T-helper 1 cell (primary cell): ENCODE data around the gene CRIP3.
"Not testable (repeated sequence)": the region's sequence is repeated elsewhere in the genome, so short reads cannot be mapped to it uniquely, and the experiment has no call there.

Experiments used
- DNase-seq, 5 donors: peaks; one replicate each; pipeline ENCODE4 v3.0.0-alpha.2; 2012 to 2020

CRIP3 gene

GRCh38 chr6:43304882-43305281 lies 3.7 kb downstream of the CRIP3 start:
- DNase-seq: no peak

DNA sequence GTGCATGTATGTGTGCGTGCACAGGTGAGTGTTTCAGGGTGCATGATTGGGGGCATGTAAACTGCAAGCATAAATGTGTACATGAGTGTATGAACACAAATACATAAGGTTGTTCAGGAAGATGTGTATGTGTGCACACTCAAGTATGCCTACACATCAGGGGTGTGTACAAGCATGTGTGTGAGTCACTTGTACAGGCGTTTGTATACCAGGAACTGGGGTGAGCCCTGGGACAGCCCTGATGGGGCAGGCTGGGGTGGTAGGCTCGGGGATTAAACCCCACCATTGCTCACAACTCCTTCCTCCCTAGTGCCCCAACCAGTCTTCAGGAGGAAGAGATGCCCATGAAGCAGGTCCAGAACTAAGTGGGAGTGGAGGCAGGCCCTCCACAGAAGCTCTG lies 4.3 kb downstream of the CRIP3 start:
- DNase-seq: no peak

GRCh38 chr6:43303751-43304331 lies 4.8 kb downstream of the CRIP3 start:
- no peak for DNase-seq

DNA sequence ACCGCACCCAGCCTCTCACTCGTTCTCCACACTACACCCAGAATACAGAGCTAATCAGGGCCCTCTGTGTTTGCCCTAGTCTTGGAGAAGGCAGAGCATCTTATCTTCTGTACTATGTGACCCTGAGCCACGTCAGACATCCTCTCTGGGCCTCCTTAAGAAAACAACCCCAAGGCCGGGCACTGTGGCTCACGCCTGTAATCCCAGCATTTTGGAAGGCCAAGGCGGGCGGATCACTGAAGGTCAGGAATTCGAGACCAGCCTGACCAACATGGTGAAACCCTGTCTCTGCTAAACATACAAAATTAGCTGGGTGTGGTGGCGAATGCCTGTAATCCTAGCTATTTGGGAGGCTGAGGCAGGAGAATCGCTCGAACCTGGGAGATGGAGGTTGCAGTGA lies 5.6 kb downstream of the CRIP3 start:
- DNase-seq: not testable (repeated sequence)

DNA sequence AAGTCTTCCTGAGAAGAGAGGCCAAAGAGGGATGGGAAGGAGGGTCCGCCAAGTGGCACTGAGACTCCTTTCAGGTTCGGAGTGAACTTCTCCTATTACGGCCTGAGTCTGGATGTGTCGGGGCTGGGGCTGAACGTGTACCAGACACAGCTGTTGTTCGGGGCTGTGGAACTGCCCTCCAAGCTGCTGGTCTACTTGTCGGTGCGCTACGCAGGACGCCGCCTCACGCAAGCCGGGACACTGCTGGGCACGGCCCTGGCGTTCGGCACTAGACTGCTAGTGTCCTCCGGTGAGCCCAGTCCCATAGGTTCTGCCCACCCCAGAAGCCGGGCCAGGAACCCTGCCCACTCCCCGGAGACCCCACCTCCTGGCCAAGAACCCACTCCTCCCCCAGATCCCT lies 6.5 kb downstream of the CRIP3 start:
- DNase-seq: no peak

DNA sequence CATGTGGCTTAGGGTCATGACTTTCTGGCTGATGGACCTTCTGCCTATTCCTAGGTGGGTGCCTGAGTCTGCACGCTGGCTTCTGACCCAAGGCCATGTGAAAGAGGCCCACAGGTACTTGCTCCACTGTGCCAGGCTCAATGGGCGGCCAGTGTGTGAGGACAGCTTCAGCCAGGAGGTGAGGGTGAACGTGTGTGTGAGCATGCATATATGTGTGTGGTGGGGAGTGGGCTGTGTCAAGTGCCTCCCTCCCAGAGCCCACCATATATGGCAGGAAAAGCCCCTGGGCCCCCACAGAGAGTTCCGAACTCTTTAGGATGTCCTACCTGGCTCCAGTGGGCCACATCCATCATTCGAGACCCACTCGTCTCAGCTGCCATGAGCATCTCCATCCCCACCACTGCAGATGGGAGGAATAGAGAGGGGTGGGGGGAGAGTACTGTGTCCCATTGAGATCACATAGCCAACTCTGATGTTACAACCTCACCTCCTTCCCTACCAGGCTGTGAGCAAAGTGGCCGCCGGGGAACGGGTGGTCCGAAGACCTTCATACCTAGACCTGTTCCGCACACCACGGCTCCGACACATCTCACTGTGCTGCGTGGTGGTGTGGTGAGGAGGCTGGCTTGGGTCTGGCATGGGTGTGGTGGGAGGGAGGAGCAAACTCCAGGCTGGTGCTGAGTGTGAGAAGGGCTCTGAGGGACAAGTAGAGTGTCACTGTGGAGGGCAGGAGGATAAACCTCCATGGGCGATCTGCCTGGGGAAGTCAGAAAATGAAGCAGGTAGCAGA lies 7.3 kb downstream of the CRIP3 start:
- DNase-seq: no peak

DNA sequence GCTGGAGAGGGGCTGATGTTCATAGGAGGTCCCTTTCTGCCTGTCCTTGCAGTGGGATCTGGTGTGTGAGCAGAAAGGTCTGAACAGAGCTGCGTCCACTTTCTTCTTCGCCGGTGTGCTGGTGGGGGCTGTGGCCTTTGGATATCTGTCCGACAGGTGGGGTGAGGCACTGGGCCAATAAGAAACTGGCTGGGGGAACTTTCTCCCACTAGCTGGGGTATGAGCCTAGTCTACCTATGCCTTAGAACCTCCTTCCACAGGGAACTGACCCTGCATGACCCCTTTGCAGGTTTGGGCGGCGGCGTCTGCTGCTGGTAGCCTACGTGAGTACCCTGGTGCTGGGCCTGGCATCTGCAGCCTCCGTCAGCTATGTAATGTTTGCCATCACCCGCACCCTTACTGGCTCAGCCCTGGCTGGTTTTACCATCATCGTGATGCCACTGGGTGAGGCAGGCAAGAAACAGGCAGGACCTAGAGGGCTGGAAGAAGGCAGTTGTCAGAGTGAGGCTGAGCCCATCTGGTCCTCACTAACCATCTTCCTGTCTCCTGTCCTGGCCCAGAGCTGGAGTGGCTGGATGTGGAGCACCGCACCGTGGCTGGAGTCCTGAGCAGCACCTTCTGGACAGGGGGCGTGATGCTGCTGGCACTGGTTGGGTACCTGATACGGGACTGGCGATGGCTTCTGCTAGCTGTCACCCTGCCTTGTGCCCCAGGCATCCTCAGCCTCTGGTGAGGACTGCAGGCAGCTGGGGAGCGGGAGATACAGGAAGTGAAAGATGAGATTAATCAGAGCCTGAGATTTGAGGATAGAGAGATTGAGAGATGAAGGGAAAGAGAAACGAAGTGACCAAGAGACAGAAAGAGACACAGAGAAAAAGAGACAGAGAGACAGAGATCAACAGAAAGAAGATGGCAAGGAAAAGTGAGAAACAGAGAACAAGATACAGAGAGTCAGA lies 9.0 kb downstream of the CRIP3 start:
- DNase-seq: no peak

DNA sequence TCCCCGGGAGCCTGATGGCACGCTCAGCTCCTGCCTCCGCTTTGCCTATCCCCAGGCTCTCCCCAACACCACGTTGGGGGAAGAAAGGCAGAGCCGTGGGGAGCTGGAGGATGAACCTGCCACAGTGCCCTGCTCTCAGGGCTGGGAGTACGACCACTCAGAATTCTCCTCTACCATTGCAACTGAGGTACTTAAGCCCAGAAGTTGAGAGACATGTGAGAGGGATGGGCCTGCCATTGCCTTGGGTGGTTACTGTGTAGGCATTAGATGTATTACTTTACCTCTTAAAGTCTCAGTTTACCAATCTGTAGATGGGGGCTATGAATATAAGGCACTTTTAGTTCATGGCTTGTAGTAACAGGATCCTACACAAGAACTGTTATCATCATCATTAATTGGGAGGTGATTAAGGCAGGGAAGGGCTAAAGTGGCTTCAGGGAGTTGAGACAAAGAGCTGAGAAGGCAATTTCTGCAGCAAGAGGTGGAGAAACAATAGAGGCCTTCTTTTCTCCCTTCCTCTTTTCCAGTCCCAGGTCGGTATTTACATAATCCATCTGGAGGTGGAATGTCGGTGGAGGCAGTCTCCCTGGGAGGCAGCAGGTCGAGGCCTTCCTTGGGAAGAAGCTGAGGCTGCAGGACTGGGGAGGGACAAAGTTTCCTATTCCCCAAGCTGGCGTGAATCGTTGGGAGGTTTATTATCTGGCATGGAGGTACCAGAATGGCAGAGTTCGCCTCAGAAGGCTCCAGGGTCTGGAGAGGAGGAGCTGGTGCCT lies 9.9 kb downstream of the CRIP3 start:
- no peak for DNase-seq

DNA sequence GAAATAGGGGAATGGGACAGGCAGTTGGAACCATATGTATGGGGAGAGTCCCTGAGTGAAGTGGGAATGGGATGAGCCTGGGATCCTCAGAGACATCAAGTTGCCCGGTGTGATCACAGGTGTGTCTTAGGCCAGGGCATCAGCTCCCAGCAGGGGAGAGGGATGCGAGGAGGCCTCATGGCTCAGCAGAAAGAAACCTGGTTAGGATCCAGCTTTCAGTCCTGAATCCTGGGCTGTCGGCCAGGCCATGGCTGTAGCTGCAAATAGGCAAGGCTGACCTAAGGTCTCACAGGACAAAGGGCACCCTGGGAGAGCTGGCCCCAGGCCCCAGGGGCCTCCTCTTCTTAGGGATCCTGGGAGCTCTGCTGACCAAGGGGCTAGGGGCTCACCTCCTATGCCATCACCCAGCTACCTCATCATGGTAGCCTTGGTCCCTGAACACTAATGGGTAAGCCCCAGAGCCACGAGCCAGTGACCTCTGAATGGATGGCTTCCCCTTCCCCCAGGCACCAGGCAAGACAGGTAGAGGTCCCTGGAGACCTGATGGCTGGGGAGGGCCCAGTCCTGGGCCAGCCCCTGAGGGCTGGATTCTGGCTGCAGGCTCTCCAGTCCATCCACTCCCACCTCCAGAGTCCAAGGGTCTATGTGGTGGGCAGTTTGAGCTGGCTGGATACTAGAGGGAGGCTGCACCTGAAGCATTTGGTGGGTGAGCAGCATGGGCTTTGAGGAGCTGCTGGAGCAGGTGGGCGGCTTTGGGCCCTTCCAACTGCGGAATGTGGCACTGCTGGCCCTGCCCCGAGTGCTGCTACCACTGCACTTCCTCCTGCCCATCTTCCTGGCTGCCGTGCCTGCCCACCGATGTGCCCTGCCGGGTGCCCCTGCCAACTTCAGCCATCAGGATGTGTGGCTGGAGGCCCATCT lies 10.7 kb downstream of the CRIP3 start, which contains the start of gene SLC22A7:
TSS of gene SLC22A7 (plus strand) at position 617 of the 921 bp plus-strand sequence. CDS start at position 716, 99 bp downstream.
- no peak for DNase-seq

DNA sequence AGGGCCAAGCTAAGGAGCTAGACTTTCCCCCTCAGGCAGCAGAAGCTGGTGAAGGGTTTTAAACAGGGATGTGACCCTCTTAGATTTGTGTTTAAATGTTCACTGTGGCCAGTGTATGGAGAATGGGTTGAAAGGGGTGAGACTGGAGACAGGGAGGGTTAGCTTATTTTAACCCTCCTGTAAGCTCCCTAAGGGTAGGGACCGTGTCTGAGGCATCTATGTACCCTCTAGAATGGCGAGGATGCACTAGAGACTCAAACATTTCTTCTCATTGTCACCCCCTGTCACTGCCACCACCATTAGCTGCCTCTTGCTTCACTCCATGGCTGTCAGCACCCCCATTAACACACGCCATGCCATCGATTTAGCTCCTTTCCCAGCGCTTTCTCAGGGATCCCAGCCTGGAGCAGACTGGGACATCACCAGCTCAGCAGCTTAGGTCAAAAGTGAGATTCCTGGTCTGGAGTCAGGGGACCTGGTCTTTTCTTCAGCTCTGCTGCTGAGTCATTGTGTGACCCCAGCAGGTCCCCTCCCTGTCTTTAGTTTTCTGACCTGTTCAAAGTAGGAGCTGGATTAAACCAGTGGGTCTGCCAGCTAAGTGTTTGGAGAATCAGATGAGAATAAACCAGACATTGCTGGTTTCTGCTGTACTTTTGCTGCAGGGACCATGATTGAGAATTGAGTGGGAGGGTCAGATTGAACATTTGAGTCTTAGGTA lies 11.7 kb downstream of the CRIP3 start:
- DNase-seq: no peak

- DNase-seq: no peak
Observed at GRCh38 chr6:43295456-43295855, 13.2 kb downstream of the CRIP3 start.

GRCh38 chr6:43294536-43294935 lies 14.1 kb downstream of the CRIP3 start:
- DNase-seq: no peak

- no peak for DNase-seq
Observed at GRCh38 chr6:43293698-43294097, 14.9 kb downstream of the CRIP3 start.

DNA sequence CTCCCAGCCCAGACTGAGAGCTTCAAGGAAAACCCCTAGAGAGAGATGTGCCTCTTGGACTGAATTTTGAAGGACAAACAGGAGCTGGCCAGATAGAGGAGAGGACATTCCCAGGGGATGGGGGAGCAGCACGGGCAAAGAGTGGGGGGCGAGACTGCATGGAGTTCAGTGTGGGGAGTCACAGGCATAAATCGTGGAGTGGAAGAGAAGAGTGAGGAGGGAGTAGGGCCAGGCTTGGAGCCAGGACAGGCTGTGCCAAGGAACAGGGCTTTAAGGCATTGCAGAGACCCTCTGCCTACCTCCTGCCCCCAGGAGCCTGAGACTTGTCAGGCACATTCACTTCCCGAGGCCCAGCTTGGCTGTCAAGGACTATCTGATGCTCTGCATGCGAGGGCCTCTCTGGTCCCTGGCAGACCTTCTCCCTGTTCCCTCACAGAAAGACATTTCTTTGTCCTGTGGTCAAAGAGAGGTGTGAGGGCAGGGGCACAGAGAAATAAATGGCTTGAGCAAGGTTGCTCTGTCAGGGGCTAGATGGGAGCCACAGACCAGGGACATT lies 15.8 kb downstream of the CRIP3 start:
- DNase-seq: no peak

GRCh38 chr6:43292341-43292740 lies 16.3 kb downstream of the CRIP3 start:
- no peak for DNase-seq

GRCh38 chr6:43291708-43292107 lies 16.9 kb downstream of the CRIP3 start:
- DNase-seq: no peak

GRCh38 chr6:43290905-43291355 lies 17.7 kb downstream of the CRIP3 start:
- DNase-seq: no peak

- DNase-seq: no peak
Observed at GRCh38 chr6:43290339-43290904, 18.2 kb downstream of the CRIP3 start.

DNA sequence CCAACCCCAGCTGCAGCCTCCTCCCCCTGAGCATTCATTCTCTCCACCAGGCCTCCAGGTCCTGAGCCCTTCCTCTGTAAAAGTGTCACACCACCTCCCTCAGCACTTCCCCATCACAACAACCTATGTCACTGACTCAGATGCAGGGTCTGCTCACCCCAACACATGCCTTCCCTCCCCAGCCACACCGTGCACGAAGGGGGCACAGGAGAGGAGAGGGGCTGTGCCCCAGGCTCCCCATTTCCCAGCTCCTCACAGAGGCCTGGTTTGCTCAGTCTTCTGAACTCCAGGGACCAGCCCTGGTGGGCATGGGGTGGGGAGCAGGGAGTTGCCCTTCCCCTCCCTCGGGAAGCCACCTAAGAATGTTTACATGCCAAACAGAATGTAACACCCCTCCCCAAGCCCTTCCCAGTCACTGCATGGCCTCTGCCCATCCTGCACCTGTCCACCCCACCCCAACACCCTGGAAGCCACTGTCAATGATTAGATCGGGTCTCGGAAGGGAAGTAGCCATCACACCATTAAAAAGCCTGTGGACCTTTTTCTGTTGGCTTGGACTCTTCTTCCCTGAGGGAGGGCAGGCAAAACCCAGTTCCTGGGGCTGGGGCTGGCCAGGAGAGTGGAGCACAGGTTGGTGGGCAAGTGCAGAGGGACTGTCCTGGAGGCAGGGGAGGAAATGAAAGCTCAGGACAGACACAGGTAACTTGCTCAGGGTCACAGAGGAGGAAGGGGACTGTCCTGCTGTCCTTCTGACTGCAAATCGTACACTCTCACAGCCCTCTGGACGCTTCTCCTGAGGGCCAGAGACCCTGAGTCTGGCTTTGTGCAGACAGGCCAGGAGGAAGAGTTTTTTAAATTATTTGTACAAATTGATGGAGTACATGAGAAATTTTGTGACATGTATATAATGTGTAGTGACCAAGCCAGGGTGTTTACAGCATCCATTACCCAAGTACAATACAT lies 20.6 kb downstream of the CRIP3 start:
- no peak for DNase-seq
